ENCODE data around the gene SLC43A2. TPM values are rescaled to one million over a fixed set of nuclear protein-coding genes. Genes with fewer than 3 reads are reported as not detected.
"Not testable (repeated sequence)": the region's sequence is repeated elsewhere in the genome, so short reads cannot be mapped to it uniquely, and the experiment has no call there.

SLC43A2 gene
- total and polyA plus RNA-seq, 2 donors (not counting 3 experiments of a cell fraction or from before 2014, with no cell fraction given), result 41.7 to 52.0 TPM

DNA sequence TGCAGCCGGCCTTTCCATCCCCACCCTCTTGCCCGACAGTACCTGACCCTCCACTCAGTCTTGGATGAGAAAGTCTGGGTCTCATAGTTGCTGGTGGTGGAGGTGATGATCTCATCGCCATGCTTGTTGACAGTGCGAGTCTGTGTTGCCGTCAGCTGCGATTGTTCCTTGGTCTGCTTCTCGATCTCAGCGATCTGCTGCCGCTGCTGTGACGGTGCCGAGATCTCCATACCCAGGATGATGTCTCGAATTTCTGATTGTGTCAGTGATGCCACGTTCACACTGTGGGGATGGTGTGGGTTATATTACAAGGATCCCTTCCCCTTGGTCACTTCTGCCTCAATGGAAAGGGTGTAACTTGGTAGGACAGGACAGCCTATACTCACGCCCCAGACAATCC lies 25.1 kb upstream of the SLC43A2 start:
- Histone ChIP-seq H4K20me1 (replicated peaks; ENCODE audit: control insufficient read depth, extremely low read depth, insufficient read depth, low read length) (no peaks in the 10 kb centered on the region), H3K9me3 (replicated peaks; ENCODE audit: control insufficient read depth, insufficient read depth, low read length) (no peaks in the 10 kb centered on the region), H3K36me3 (ENCODE audit: control insufficient read depth in 2 of 2, extremely low read depth in 1 of 2, insufficient read depth in 2 of 2, low read length in 2 of 2) (peaks cover 45 to 57% of the 10 kb centered on the region in 2 experiments), H2AFZ (ENCODE audit: low read depth, low read length) (no peak overlapping the region), H3K27me3 (ENCODE audit: control insufficient read depth in 2 of 2, insufficient read depth in 2 of 2, low read length in 2 of 2) (no peaks in the 10 kb centered on the region), H3K9me1 (replicated peaks; ENCODE audit: control insufficient read depth, extremely low read depth, insufficient read depth, low read length) (no peaks in the 10 kb centered on the region), H3K9ac (replicated peaks; ENCODE audit: extremely low read depth, insufficient read depth, low read length) (no peak overlapping the region), H3K27ac (ENCODE audit: insufficient read depth, low read depth, low read length) (no peak overlapping the region), H3K4me2 (ENCODE audit: insufficient read depth, low read length) (no peak overlapping the region), H3K4me1 (ENCODE audit: control insufficient read depth, extremely low read depth, insufficient read depth, low read length) (peaks cover 9% of the 10 kb centered on the region), H3K79me2 (ENCODE audit: control insufficient read depth, insufficient read depth, low read length) (no peaks in the 10 kb centered on the region), H3K4me3 (replicated peaks in 1 of 3; ENCODE audit: insufficient read depth in 1 of 3, low read depth in 1 of 3, low read length in 3 of 3) (no peak overlapping the region)
- FAIRE-seq (no peak), DNase-seq (ENCODE audit: low read depth, low spot score) (no peak)
- ChIA-PET CTCF (interaction anchor here (1.0 to 2.1 kb wide), 2 partner anchors 18 to 79 kb away, joined by 3 to 6 read pairs; no protein-coding TSS in a partner anchor), POLR2A (no interaction called here)
- TF ChIP-seq POLR2AphosphoS5 (IDR thresholded peaks at IDR 0.05; ENCODE audit: insufficient read depth, low read depth, low read length), result no peak
- TF ChIP-seq, protein P1, sequence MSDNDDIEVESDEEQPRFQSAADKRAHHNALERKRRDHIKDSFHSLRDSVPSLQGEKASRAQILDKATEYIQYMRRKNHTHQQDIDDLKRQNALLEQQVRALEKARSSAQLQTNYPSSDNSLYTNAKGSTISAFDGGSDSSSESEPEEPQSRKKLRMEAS (IDR thresholded peaks at IDR 0.05; ENCODE audit: insufficient read depth, insufficient read length), result no peak
- no peak for TF ChIP-seq EZH2 (IDR thresholded peaks at IDR 0.05; ENCODE audit: borderline replicate concordance, low read depth, low read length, severe bottlenecking)
- no peak for TF ChIP-seq MYC (IDR thresholded peaks at IDR 0.05; ENCODE audit: low read depth, low read length)
- TF ChIP-seq JUN (IDR thresholded peaks at IDR 0.05; ENCODE audit: borderline replicate concordance, insufficient read depth, insufficient read length, low read depth), result no peak
- TF ChIP-seq GATA2 (IDR thresholded peaks at IDR 0.05; ENCODE audit: insufficient read depth, insufficient read length, low read depth, low read length), result no peak
- TF ChIP-seq POLR2A (IDR thresholded peaks at IDR 0.05; ENCODE audit: low read depth, low read length), result no peak
- TF ChIP-seq FOS (IDR thresholded peaks at IDR 0.05; ENCODE audit: borderline replicate concordance, insufficient read depth, low read length), result no peak
- TF ChIP-seq, protein P2, sequence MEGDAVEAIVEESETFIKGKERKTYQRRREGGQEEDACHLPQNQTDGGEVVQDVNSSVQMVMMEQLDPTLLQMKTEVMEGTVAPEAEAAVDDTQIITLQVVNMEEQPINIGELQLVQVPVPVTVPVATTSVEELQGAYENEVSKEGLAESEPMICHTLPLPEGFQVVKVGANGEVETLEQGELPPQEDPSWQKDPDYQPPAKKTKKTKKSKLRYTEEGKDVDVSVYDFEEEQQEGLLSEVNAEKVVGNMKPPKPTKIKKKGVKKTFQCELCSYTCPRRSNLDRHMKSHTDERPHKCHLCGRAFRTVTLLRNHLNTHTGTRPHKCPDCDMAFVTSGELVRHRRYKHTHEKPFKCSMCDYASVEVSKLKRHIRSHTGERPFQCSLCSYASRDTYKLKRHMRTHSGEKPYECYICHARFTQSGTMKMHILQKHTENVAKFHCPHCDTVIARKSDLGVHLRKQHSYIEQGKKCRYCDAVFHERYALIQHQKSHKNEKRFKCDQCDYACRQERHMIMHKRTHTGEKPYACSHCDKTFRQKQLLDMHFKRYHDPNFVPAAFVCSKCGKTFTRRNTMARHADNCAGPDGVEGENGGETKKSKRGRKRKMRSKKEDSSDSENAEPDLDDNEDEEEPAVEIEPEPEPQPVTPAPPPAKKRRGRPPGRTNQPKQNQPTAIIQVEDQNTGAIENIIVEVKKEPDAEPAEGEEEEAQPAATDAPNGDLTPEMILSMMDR (IDR thresholded peaks at IDR 0.05; ENCODE audit: extremely low read depth in 1 of 2, insufficient read depth in 1 of 2, low read depth in 1 of 2, low read length in 2 of 2), result no peak
- intact Hi-C loops (cut with micrococcal nuclease), result no loop called here
- no TSS peak for BruUV-seq (replicated peaks)
- dilution Hi-C loops (cut with MboI; ENCODE audit: extremely low pct_ligation_motif_present, low sequenced_read_pairs), result no loop called here

DNA sequence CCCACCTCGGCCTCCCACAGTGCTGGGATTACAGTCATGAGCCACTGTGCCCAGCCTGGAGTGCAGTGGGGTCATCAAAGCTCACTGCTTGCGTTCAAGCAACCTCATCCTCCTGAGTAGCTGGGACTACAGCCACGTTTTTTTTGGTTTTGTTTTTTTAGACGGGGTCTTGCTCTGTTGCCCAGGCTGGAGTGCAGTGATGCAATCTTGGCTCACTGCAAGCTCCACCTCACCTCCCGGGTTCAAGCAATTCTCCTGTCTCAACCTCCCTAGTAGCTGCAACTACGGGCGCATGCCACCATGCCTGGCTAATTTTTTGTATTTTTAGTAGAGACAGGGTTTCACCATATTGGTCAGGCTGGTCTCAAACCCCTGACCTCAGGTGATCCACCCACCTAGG lies 24.2 kb upstream of the SLC43A2 start:
- H2AFZ ChIP-seq (ENCODE audit: low read depth, low read length); dilution Hi-C loops (cut with MboI; ENCODE audit: extremely low pct_ligation_motif_present, low sequenced_read_pairs); H3K9me1 ChIP-seq (replicated peaks; ENCODE audit: control insufficient read depth, extremely low read depth, insufficient read depth, low read length); H3K9me3 ChIP-seq (replicated peaks; ENCODE audit: control insufficient read depth, insufficient read depth, low read length); BruUV-seq (replicated peaks); H3K4me3 ChIP-seq (replicated peaks in 1 of 3; ENCODE audit: insufficient read depth in 1 of 3, low read depth in 1 of 3, low read length in 3 of 3); H3K27me3 ChIP-seq (ENCODE audit: control insufficient read depth in 2 of 2, insufficient read depth in 2 of 2, low read length in 2 of 2); H3K79me2 ChIP-seq (ENCODE audit: control insufficient read depth, insufficient read depth, low read length); POLR2A ChIA-PET; DNase-seq (ENCODE audit: low read depth, low spot score); intact Hi-C loops (cut with micrococcal nuclease); H3K4me2 ChIP-seq (ENCODE audit: insufficient read depth, low read length); FAIRE-seq; H4K20me1 ChIP-seq (replicated peaks; ENCODE audit: control insufficient read depth, extremely low read depth, insufficient read depth, low read length); H3K27ac ChIP-seq (ENCODE audit: insufficient read depth, low read depth, low read length); H3K9ac ChIP-seq (replicated peaks; ENCODE audit: extremely low read depth, insufficient read depth, low read length): not testable (repeated sequence)
- peaks cover 15% of the 10 kb centered on the region for H3K4me1 ChIP-seq (ENCODE audit: control insufficient read depth, extremely low read depth, insufficient read depth, low read length)
- peaks cover 38 to 48% of the 10 kb centered on the region in 2 experiments for H3K36me3 ChIP-seq (ENCODE audit: control insufficient read depth in 2 of 2, extremely low read depth in 1 of 2, insufficient read depth in 2 of 2, low read length in 2 of 2)
- CTCF ChIA-PET, result interaction anchor here (0.7 to 1.4 kb wide), 4 partner anchors 13 to 78 kb away, joined by 3 to 5 read pairs (median 4); no protein-coding TSS in a partner anchor

Measured in endothelial cell of umbilical vein (primary cell).